GM12891 (cell line): ENCODE results near the gene PAQR4.

Experiments
- DNase-seq: peaks from one replicate; pipeline ENCODE4 v3.0.0; 2011; ENCODE audit warnings: low spot score; ENCODE audit not compliant: insufficient read length
- FAIRE-seq: peaks from 2 replicates; lab custom pipeline; 2011; peaks lifted over from hg19 to GRCh38; lab: Jason Lieb, UNC
- PAX5 ChIP-seq: IDR thresholded peaks from 2 replicates; pipeline ENCODE4 v1.6.1; 2011; ENCODE audit warnings: low read length, moderate library complexity, mild to moderate bottlenecking; ENCODE audit not compliant: insufficient read depth, severe bottlenecking
- POLR2A ChIP-seq: IDR thresholded peaks from 2 replicates; pipeline ENCODE4 v1.6.1; 2011; ENCODE audit warnings: low read depth, low read length, control low read depth
- POLR2AphosphoS5 ChIP-seq: IDR thresholded peaks from 2 replicates; pipeline ENCODE4 v1.6.1; 2011; ENCODE audit warnings: low read depth, low read length, control low read depth
- POU2F2 ChIP-seq: IDR thresholded peaks from 2 replicates; pipeline ENCODE4 v1.6.1; 2011; ENCODE audit warnings: low read depth, mild to moderate bottlenecking, control low read depth, low read length, moderate library complexity
- SPI1 ChIP-seq: IDR thresholded peaks from 2 replicates; pipeline ENCODE4 v1.6.1; 2011; ENCODE audit warnings: low read depth, low read length, control low read depth
- TAF1 ChIP-seq: IDR thresholded peaks from 2 replicates; pipeline ENCODE4 v1.6.1; 2011; ENCODE audit warnings: low read depth, low read length, control low read depth

The PAQR4 gene

DNA sequence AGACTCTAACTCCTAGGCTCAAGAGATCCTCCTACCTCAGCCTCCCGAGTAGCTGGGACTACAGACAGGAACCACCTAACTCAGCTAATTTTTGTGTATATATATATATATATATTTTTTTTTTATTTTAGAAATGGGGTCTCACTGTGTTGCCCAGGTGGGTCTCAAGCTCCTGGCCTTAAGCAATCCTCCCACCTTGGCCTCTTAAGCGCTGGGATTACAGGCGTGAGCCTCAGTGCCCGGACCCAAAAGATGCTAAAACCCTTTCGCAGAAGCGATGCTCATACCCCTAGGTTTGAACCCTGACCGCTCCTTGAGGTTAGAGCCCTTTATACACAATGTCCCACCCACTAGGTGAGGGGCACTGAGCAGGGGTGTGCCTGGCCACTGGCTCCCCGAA lies 41.4 kb downstream of the PAQR4 start:
- FAIRE-seq (no peak), DNase-seq (no peak)
- no peak for TF ChIP-seq POLR2A
- no peak for TF ChIP-seq POU2F2
- TF ChIP-seq PAX5 = no peak
- TF ChIP-seq TAF1 = no peak
- no peak for TF ChIP-seq SPI1
- no peak for TF ChIP-seq POLR2AphosphoS5

DNA sequence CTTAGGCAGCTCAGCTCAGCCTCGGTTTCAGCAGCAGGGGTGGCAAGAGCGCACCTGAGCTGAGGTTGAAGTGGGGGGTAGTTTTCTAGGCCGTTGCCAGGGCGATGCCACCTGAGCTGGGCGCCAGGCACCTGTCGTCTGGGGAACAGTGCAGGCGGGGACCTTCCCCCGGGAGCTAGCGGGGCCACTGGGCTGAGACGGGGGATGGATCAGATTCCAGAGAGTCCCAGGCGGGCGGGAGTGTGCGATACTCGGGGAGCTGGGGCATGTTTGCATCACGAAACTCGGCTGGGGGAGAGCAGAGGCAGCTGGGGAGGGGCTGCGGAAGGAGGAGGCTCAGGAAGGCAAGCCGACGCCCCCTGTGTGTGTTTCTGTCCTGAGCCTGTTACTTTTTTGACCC lies 43.1 kb downstream of the PAQR4 start:
- FAIRE-seq = no peak
- no peak for DNase-seq
- TF ChIP-seq SPI1 (no peak), PAX5 (no peak), POLR2A (no peak), POU2F2 (no peak), TAF1 (no peak), POLR2AphosphoS5 (no peak)

DNA sequence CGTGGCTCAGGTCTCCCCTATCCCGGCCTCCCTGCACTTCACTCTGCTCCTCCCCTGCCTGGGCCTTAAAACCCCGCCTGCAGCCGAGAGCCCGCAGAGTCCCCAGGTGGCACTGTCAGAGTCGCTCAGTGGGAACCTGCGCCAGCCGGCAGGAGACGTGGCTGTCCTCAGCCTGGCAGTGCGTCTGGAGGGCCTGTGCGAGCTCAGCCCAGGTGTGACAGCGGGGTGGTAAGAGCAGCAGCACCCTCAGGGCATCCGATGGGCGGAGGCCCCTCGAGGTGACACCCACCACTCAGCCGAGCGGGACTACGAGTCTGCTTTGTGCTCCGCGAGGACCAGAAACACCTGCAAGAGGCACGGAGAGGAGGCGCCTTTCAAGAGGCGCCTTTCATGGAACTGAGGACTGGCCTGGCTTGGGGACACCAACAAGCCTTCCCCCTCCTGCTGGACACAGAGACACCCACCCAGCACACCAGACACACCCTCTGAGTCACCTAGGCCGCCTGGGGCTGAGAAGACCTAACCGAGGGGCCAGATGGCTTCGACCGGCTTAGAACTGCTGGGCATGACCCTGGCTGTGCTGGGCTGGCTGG lies 43.8 kb downstream of the PAQR4 start, which contains the start of gene CLDN9:
Gene CLDN9 (plus strand): TSS at position 96 of the 593 bp plus-strand sequence. CDS start 440 bp downstream, at position 536.
- no peak for FAIRE-seq
- no peak for TF ChIP-seq POLR2AphosphoS5
- TF ChIP-seq PAX5 = no peak
- no peak for TF ChIP-seq POU2F2
- TF ChIP-seq TAF1 = no peak
- no peak for TF ChIP-seq POLR2A
- TF ChIP-seq SPI1 = no peak
- no peak for DNase-seq

GRCh38 chr16:3013491-3013951 lies 44.4 kb downstream of the PAQR4 start:
- no peak for FAIRE-seq
- TF ChIP-seq TAF1 = no peak
- TF ChIP-seq POU2F2 = no peak
- no peak for TF ChIP-seq POLR2AphosphoS5
- no peak for TF ChIP-seq POLR2A
- TF ChIP-seq PAX5 = no peak
- no peak for TF ChIP-seq SPI1
- DNase-seq = no peak

- no peak for DNase-seq
- TF ChIP-seq TAF1 (no peak), SPI1 (no peak), POU2F2 (no peak), POLR2A (no peak), PAX5 (no peak), POLR2AphosphoS5 (no peak)
- no peak for FAIRE-seq
Observed at GRCh38 chr16:3013998-3014690, 45.0 kb downstream of the PAQR4 start.

GRCh38 chr16:3014971-3015370 lies 45.8 kb downstream of the PAQR4 start:
- FAIRE-seq (no peak), DNase-seq (no peak)
- no peak for TF ChIP-seq POLR2A
- TF ChIP-seq POLR2AphosphoS5 = no peak
- no peak for TF ChIP-seq SPI1
- no peak for TF ChIP-seq PAX5
- TF ChIP-seq TAF1 = no peak
- TF ChIP-seq POU2F2 = no peak

DNA sequence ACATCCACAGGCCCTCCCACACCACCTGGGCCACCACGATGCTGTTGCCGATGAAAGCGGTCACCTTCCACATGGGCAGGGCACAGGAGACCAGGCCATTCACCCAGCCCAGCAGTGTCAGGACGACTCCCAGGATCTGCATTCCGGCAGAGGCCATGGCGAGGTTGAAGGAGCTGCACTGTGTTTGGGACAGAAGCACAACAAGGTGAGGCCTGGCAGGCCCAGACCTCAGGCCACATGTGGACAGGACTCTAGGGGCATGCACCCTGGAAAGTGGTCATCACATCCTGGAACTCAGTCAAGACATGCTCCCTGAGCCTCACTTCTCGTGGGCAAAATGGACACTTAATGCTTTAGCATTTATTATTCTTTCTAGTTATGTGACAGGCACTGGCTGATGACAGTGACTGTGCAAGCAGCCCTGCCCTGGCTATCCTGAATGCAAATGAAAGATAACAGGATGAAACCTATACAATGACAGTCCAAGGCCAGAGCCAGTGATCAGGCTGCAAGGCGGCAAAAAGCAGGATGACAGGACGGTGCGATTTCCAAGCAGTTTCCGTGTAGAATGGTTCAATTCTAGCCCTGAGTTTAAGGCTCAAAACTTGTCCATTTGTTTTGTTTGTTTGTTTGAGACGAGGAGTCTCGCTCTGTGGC lies 46.8 kb downstream of the PAQR4 start:
- no peak for DNase-seq
- no peak for FAIRE-seq
- TF ChIP-seq TAF1 = no peak
- no peak for TF ChIP-seq POLR2A
- TF ChIP-seq POLR2AphosphoS5 = no peak
- TF ChIP-seq SPI1 = no peak
- no peak for TF ChIP-seq PAX5
- no peak for TF ChIP-seq POU2F2

DNA sequence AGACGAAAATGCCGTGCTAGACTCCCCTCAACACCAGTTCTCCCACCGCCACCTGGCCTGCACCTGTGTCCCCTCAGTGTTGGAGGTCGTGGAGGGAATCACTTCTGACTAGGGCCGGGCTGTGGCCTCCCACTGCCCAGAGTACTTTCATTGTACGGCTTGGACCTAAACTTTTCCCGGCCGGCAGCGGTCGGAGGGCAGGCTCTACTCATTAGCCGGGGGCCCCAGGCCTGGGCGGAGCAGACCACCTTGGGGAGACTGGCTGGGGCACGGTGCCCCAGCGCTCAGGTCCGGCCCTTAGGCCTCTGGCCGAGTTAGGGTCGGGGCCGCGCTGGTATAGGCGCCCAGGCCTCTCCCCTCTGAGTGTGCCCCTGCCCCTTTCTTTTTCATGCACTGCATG lies 48.2 kb downstream of the PAQR4 start:
- DNase-seq (no peak), FAIRE-seq (no peak)
- TF ChIP-seq POLR2A (no peak), POU2F2 (no peak), TAF1 (no peak), SPI1 (no peak), POLR2AphosphoS5 (no peak), PAX5 (no peak)

DNA sequence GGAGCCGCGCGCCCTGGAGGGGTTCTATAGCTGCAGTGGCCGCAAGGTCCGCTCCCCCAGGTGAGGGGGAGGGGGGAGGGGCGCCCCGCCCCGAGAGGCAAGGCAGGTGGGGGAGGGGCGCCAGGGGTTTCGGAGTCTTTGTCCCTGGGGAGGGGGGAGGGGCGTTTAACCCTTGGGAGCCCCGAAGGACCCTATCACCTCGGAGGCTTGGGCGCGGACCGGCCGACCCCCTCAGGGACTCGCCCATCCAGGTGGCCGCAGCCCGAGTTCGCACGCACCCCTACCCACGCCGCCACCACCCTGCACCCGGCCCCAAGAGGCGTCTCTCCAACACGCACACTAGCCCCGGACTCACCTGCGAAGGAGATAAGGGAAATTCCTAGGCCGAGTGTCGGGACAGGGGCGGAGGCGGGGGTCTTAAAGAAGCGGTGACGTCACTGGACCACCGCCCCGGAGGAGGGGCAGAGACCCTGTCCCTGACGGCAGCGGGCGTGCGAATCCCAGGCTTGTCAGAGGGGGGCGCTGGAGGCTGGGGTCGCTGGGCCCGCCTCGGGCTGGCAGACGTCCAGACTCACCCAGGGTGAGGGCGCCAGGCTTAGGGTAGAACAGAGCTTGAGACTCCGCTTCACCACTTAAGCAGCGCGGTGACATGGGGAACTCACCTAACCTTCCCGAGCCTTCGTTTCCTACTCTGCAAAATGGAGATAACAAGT lies 48.8 kb downstream of the PAQR4 start, which contains the start of gene CLDN6:
Gene CLDN6 (minus strand): TSS at position 390 of the 713 bp plus-strand sequence. CDS start 2,162 bp downstream, outside the sequence.
- TF ChIP-seq POLR2AphosphoS5 (no peak), PAX5 (no peak), SPI1 (no peak)
- FAIRE-seq (no peak), DNase-seq (no peak)
